GM19397 (cell line): ENCODE data around the gene STARD13.
A peak's percentile ranks its signal among the peaks of the same experiment; 100 is the strongest.

Source experiments
- ATAC-seq: cut with Tn5 transposase; IDR thresholded peaks from one replicate; pipeline ENCODE4 v1.9.1; 2021; ENCODE audit warnings: mild to moderate bottlenecking, moderate library complexity; ENCODE audit not compliant: unreplicated experiment

STARD13 gene

DNA sequence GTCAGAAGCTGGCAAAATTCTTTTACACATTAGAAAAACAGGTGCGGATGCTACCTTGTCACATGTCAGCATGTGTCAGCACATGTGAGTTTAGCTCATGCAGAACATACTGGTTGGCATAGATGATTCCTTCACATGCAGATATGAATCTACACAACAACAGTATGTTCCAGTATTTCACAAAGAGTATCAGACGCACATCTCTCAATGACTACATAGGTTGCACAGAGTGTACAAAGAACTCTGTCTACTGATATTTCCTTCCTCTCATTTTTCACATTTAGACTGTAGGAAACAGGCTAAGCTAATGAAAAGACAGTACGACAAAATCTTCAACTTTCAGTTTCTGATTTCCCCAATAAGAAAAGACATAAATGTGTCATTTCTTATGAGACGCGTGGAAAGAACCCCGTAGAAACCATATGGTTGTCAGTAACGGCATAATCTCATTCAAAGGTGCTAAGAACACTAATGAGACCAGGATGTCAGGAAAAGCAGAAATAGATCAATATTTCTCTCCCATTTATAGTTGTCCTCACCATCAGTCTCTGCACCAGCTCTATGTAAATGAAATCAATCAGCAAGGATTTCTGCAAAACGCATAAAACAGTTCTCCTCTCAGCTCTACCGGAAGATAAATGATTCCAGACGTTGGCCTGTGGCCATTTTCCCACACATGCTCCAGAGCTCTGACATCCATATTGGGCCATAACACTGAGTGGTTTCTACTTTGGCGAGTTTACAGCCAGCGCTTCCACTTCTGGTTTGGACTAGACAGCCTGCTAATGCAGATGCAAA lies 81.2 kb downstream of the STARD13 start:
- ATAC-seq = no peak

DNA sequence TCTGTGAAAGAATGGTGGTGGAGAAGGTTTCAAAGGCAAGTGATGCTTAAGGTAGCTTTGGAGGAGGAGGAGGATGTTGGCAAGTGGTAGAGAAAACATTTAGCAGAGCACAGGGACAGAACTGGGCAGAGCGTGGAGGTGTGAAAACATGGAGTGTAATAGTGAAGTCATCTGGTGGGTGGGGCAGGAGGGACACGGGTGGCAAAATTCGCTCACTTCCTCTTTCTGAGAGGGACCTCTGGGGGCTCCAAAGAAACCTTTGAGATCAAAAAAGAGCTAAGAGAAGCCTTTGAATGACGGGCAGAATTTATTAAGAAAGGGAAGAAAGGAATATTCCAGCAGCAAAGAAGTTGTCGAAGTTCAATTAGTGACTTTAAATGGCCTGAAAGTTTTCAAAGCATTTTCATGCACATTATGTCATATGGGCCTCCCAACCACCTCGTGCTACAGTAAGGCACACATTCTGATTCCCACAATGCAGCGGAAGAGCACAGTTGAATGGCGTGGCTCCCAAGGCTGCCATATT lies 82.8 kb downstream of the STARD13 start:
- no peak for ATAC-seq

DNA sequence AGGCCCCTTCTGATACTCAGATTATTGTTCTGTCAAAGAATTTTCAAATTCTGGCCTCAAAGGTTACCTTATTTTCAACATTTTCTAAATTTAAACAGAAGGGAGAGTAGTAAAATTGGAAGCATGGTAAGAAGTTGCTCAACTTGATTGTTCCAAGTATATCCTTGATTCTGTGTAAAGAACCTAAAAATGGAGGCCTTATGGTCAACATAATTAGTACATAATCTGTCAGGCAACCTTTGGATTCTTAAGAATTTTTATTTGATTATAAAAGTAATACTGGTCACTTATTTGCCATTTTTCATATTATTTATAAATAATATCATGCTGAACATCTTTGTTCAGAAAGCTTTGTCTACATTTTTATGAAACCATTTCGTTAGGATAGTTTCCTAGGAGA lies 83.9 kb downstream of the STARD13 start:
- no peak for ATAC-seq

DNA sequence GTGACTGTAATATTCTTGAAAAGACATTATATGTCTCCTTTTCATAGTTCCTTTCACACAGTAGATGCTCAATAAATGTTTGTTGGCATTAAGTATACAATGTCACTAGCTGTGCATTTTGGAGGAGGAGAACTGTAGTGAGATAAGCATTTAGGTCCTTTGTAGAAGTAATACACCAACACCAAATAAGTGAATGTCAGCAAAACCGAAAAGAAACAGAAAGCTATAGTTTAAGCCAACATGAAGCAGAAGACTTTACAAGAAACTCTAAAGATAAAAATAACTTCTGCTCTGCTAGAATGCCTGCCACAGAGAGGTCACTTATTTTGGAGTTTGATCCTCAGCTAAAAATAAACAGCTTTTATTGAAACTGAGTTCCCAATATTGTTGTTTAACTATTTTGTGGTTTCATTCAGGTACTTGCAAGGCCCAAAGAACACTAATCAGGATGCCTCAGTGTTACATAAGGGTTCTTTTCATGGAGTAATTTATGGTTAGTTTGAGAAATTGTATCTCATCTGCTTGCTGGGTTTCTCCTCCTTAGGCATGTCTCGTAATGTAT lies 86.2 kb downstream of the STARD13 start:
- ATAC-seq = no peak

DNA sequence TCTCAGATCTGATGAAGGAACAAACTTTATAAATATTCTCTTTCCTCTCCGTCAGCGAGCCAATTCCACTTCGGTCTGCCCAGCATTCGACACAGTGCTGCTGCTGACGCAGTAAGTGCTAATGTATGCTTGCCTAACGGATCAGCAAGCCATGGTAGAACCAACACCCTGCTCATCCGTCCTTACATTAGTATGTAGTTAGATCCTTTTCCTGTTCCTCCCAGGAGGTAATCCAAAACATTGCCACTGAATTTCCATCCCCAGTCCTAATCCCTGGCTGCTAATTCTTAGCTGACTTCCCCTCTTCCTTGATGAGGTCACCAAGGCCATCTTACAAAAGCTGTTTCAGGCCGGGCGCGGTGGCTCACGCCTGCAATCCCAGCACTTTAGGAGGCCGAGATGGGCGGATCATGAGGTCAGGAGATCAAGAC lies 88.0 kb downstream of the STARD13 start:
- ATAC-seq = no peak

DNA sequence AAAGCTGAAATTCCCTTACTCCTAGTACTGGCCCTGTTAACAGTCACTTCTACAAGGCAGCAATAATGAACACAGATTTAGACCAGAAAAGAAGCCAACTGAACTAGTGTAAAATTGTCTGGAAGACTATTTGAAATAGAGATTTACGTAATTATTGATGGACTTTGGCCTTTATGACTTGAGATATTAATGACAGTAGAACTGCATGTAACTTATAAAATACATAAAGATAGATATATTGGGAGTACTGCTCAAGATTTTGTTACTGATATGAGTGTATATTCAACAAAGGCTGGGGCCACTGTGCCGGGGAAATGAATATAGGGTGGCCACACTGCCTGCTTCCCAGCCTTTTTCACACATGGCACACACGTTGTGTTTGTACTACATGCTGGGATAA lies 88.8 kb downstream of the STARD13 start:
- ATAC-seq = no peak

DNA sequence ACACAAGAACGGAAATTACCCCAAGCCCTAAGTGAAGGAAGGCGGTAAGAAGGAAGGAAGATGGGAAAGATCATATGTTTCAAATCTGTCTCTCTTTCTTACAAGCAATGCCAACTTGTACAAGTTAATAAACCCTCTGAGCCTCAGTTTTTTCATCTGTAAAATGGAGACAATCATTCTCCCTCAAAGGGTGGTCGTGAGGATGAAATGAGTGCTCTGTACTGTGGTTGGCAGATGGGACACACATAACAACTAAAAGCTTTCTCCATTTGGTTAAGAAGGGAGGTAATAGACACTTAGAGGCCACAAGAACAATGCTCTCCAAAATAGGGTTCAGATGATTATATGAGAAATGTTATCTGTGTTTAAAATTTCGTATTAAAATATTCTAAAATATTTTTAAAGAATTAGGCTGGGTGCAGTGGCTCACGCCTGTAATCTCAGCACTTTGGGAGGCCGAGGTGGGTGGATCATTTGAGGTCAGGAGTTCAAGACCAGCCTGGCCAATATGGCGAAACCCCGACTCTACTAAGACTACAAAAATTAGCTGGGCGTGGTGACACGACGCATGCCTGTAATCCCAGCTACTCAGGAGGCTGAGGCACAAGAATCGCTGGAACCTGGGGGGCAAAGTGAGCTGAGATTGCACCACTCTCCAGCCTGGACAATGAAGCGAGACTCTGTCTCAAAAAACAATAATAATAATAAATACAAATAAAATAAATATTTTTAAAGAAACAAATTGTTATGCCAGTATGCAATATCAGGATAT lies 89.7 kb downstream of the STARD13 start:
- ATAC-seq = no peak

DNA sequence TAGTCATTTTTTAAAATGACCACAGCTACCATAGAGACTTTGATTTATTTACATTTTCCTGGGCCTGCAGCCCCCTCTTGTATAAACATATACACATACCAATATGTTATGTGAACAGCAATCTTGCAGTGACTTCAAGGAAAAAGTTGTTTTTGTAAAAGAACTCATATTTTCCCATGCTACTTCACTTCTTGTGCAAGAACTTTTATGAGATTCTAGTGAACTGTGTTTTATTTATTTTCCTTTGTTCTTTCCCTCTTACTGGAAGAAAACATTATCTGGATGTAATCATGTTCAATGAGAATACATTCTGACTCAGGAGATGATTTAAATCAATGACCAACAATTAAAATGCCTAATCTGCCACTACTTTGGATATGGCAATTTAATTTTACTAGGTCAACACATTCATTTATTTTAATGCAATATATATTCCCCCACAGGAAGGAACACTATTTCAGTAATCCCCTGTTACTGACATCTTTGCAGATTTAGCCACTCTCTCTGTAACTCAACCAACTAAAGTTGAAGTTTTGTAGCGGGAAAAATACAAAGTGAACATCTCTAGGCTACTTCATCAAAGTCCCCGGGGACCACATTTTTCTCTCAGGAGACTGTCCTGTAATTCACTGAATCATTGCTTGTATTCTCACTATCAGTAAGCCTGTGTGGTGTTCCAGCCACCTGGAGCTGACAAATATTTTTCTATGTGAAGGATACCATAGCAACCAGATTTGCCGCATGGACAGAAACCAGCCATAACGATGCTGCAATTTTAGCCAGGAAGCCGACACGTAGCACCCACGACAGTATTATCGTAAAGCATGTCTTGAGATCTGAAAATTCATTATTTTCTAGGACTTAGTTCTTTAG lies 90.5 kb downstream of the STARD13 start:
- ATAC-seq = peak; percentile 80

DNA sequence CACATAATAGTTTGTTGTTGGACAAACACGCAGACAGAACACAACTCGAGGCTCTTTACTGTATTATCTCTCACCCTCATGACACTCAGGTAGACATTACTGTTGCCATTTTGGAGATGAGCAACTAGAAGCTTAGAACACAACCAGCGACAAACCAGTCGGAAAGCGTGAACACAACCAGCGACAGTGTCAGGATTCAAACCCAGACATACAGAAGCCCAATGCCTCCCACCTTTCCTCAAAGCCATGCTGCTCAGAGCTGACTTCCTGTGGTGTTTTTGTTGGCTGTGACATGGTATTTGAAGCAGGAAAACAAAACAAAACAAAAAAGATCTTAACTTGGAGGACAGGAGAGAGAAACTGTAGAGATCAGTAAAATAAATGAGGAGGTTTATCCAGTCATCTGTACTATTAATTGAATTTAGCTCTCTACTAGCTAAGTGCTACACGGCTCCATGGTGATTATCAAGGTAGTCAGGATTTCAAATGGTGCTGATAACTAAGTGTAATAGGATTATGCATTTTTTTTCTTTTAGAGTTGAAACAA lies 92.1 kb downstream of the STARD13 start:
- no peak for ATAC-seq

DNA sequence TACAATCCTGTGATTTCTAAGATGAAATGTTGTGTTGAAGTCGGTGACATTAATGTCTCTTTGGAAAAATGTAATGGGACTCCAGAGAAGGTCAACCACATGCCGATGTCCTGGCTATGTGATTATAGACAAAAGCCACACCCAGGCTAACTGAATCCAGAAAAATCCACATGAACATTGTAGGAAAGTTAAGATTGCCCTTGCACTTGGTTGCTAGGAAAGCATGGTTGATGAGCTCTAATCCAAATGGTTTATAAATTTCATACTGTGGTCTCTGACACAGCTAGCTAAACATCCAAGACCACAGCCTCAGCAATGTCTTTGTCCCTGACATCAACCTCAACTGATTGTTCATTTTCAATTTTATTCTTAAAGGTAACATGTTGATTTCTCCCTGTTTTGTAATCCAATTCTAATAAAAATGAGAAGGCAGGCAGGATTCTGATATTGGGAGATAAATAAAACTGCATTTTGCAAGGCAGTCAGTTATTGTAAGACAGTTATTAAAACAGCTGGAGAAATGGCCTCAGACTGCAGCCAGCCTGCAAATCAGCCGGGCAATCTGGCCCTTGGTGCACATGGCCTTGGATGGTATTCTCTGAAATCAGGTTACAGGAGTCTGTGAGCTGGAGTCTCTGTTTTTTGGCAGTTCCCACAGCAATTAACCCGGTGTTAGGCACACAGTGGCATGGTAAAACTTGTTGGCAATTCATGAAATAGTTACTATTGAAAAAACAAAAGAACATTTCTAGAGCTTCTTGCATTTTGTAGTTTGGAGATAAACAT lies 93.9 kb downstream of the STARD13 start:
- no peak for ATAC-seq

DNA sequence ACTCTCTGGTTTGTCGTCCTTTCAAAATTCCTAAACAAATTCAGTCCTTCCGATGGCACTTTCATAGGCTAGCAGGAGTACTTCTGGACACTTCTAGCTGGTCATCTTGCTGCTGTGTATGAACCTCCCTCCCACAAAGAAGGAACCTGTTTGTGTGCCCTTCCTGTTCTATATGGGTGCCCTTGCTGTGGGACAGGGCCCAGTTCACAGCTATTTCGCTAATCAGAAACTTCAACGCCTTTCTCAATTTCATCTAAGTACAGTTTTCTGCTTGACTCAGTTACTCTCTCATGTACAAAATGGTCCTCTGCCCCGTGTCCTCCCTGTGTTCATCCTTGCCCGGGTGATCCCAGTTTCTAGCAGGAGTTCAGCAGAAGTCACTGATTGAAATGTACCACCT lies 96.1 kb downstream of the STARD13 start:
- ATAC-seq = no peak

DNA sequence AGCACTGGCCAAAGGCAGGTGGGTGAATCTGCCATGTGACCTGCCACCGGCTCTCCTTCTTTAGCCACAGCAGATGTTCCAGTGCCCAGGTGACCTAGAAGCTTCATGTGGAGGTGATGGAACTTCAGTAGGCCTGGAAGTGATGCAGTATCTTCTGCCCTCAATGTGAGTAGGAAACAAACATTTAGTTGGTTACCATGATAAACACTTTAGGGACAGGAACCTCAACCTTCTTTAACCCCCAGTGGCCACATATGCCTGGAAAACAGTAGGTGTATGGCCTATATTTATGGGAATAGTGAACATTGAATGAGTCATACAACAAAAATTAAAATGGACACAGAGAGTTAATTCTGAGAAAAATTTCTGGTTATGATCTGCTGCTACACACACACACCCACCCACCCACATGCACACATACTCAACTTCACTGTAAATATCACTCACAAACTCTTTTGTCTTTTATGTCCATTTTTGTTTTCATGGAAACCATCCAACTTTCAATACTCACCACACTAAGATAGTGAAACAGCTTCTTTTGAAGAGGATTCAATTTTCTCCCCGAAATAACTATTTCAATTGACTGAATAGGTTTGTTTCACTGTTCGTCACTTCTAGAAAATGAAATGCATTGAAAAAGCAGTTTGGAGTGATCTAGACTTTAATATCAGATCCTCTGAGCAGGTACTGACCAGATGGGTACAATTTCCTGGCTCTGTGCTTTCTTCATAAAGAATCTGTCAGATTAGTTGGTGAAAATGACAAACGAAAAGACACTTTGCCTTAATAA lies 97.3 kb downstream of the STARD13 start:
- peak; percentile 43 for ATAC-seq

DNA sequence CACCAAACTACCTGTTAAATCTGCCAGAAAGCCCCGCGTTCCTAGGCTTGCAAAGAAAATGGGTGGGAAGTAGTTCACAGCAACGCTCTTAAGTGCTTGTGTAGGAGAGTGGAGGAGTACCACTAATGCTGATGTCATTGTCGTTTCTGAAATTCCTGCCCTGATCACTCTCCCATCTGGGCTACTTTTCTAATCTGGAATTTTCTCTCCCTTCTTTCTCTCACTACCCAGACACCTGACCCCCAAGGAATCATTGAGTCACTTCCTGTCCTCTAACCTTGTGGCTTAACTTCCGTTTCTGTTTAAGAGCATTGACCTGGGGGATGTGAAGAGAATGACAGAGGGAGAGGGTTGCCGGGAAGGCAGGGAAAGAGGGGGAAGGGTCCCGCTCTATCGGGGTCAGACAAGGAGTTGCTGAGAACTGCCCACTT lies 98.7 kb downstream of the STARD13 start:
- ATAC-seq = no peak

DNA sequence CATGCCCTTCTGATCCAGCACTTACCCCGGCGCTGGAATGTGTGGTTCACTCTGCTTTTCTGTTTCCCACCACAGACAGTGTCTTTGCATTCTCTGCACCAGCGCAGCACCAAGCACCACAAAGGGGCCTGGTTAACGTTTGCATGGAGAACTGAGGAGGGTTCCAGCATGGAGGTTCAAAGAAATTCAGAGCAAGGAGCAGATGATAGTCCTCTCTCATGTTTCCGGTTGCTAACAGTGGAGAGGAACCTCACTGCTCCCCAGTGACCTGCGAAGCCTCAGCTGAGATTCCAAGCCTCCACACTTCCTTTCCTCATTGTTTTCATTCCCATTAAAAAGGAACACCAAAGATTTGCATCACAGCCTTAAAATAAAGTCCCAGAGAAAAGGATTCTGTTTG lies 99.7 kb downstream of the STARD13 start:
- no peak for ATAC-seq

DNA sequence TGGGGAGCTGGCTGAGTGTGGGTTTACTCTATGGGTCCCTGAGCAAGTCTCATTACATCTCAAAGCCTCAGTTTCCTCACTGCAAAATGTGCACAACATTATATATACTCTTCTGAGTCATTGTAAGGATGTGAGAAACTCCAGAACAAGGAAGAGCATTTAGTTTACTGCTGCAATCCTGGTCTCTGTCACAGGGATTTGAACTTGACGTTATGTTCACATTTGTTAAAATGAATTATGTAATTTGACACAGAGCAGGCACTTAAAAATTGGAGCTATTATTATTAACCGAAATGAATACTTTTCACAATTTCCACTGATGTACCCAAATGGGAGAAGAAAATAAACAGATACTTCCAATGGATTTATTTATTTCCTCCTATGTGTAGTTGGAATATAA lies 101.0 kb downstream of the STARD13 start:
- ATAC-seq = no peak

DNA sequence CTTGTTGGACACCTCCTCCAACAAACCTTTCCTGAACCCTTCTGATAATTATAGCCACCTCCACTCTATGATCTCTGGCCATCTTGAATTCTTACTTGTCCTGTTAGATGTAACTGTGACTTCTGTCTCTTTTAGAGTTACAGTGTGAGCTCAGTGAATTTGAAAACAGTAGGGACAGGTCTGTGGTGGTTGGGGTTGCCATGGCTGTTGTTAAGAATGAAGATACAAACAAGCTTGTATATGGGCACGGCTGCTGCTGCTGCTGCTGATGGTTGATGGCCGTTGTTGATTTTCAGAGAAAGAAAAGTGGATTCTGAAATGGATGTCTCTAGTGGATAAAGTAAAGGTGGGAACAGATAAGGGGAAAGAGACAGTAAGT lies 101.5 kb downstream of the STARD13 start:
- no peak for ATAC-seq

DNA sequence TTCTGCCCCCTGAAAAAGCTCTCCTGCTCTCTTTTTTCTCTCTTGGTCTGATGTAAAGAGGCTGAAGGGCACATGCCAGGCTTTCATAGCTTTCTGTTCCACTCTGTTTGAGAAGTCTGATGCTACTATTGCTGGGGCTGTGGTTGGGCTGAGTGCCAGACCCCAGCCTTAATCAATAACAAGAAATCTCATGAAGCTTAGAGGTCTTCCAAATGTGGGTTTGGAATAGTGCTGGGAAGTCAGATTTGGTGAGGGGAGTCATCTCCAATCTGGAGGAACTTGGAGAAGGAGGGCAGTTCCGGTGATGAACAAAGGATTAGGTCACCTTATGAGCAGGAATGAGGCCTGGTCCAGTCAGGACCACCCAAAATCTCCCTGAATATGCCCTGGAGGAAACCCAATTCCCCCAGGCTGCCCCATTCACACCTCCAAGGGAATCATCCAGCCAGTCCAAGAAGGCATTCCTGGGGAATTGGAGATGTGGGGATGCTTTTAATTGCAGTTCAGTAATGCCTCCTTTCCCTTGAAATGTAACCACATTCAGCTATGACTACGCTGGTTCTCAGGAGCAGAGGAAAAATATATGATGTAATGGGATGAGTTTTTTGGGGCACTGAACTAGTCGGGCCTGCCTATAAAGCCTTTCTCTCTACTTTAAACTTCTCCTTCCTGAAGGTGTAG lies 102.0 kb downstream of the STARD13 start:
- ATAC-seq = no peak

DNA sequence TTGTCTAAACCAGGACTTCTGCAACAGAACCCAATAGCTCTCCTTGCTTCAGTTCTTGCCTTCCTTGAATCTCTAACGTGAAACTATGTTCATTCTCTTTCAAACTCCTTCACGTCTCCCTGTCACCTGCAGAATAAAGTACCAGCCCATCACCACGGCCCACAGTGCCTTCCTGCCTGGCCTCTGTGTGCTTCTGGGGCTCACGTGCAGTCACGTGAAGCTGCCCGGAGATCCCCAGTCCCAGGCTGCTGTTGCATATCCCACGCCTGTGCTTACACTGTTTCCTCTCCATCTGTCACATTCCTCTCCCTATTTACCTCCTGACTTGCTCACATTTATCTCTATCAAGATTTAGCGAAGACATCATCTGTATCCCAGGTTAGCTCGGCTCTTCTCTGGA lies 102.8 kb downstream of the STARD13 start:
- peak; percentile 64 for ATAC-seq
